HFF-Myc (cell line): ENCODE results near the gene DMRTC1B.
"Not testable (repeated sequence)": the region's sequence is repeated elsewhere in the genome, so short reads cannot be mapped to it uniquely, and the experiment has no call there.

ENCODE experiments used
- DNase-seq: peaks from one replicate; pipeline ENCODE4 v3.0.0-alpha.2; 2011; ENCODE audit warnings: low read depth; ENCODE audit errors: extremely low read depth
- H3K4me3 ChIP-seq: replicated peaks from 2 replicates; pipeline ENCODE4 v1.5.1; 2011; ENCODE audit warnings: low read depth, mild to moderate bottlenecking, control low read depth, low read length

DMRTC1B gene

DNA sequence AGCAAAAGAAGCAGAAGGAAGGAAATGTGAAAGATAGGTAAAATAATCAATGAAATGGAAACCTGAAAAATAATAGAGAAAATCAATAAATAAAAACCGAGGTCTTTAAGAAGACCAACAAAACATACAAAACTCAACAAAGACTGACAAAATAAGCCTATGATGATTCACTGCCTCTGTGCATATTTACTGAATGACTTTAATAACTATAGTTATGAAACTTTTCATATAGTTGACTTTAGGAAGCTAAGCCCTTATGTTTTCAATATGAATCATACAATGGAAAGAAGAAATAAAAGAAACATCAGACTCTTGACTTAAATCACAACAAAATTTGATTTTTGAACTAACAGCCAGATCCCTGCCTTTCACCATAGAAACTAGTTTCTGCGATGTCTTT, 60.8 kb downstream of the DMRTC1B start:
- not testable (repeated sequence) for DNase-seq, H3K4me3 ChIP-seq

DNA sequence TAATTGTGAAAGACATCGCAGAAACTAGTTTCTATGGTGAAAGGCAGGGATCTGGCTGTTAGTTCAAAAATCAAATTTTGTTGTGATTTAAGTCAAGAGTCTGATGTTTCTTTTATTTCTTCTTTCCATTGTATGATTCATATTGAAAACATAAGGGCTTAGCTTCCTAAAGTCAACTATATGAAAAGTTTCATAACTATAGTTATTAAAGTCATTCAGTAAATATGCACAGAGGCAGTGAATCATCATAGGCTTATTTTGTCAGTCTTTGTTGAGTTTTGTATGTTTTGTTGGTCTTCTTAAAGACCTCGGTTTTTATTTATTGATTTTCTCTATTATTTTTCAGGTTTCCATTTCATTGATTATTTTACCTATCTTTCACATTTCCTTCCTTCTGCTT, 106.2 kb downstream of the DMRTC1B start:
- H3K4me3 ChIP-seq, DNase-seq: not testable (repeated sequence)

DNA sequence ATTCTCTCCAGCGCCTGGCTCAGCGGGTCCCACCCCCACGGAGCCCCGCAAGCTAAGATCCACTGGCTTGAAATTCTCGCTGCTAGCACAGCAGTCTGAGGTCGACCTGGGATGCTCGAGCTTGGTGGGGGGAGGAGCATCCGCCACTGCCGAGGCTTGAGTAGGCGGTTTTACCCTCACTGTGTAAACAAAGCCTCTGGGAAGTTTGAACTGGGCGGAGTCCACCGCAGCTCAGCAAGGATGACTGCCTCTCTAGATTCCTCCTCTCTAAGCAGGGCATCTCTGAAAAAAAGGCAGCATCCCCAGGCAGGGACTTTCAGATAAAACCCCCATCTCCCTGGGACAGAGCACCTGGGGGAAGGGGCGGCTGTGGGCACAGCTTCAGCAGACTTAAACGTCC, 113.0 kb downstream of the DMRTC1B start:
- not testable (repeated sequence) for H3K4me3 ChIP-seq, DNase-seq
